GM20000 (cell line): ENCODE measurements around the gene NRP1.

Experiments used
- DNase-seq: peaks from one replicate; pipeline ENCODE4 v3.0.0; 2012; ENCODE audit warnings: low spot score
- CTCF ChIP-seq: IDR thresholded peaks from 2 replicates; pipeline ENCODE4 v1.5.1; 2012; ENCODE audit warnings: mild to moderate bottlenecking, control low read depth; ENCODE audit errors: extremely low read depth, missing control alignments

The NRP1 gene

DNA sequence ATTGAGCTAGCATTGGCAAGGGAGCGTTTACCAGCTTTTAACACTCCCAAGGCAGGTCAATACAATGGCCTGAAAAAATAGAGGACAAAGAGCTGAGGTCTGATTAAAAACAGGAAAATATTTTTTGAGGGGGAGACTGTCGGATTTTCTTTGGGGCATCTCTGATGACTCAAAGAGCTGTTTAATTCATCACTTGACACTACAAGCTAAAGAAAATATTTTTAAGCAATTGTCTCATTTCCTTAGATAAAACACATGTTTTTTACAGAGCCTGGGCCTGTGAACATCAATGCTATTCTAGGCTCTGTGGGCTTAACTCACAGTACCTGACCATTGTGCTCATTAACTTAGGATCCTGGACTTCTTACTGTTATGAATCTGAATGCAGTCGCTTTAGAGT lies 100.8 kb downstream of the NRP1 start:
- no peak for TF ChIP-seq CTCF
- no peak for DNase-seq

- TF ChIP-seq CTCF: no peak
- no peak for DNase-seq
Measured at GRCh38 chr10:33233221-33233620, 101.2 kb downstream of the NRP1 start.

GRCh38 chr10:33231621-33232350 lies 102.7 kb downstream of the NRP1 start:
- TF ChIP-seq CTCF: no peak
- no peak for DNase-seq

DNA sequence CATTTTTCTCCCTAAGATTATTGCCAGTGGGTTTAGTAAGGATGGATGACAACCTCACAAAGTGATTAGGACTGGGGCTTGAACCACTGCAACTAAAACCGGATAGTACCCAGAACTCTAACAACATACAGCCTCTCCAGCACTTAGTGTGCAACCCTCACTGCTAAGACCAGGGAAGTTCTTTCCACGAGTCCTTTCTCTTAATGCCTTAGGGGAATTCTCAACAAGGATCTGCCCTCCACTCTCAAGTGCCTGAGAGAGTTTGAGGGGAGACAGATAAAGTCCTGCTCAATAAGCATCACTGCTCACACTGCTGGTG lies 104.6 kb downstream of the NRP1 start:
- TF ChIP-seq CTCF: no peak
- DNase-seq: no peak

- DNase-seq: no peak
- no peak for TF ChIP-seq CTCF
Measured at GRCh38 chr10:33229252-33229948, 105.1 kb downstream of the NRP1 start.

GRCh38 chr10:33228426-33228825 lies 106.0 kb downstream of the NRP1 start:
- DNase-seq: no peak
- no peak for TF ChIP-seq CTCF

DNA sequence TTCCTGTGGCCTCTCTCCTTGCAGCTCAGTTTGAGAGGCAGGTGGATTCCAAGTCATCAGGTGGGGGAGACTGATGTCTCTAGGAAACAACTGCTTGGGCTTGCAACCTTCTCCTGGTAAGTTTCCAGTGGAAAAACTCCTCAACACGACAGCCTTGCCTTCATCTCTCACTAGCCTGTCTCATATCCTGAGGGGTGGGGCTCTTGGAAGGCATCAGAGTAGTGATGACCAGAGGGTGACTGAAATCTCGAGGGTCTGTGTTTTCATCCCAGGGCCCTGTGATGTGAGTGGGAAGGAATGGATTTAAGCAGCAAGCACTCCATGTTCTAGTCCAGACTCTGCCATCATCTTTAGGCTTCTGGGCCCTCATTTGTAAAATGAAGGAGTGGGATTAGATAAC lies 107.0 kb downstream of the NRP1 start:
- TF ChIP-seq CTCF: no peak
- no peak for DNase-seq
